Coronary artery (tissue), 2 donors: Measurements from ENCODE around the gene ZIC1.

Experiments
- DNase-seq: peaks from one replicate; pipeline ENCODE4 v3.0.0-alpha.2; 2017; ENCODE audit warnings: low spot score
- H3K27ac ChIP-seq, 2 donors: fragments of 200-600 bp; sonication (generic); one replicate each; pipeline ENCODE4 v1.5.1; 2016 to 2019
- H3K4me3 ChIP-seq: fragments of 200-600 bp; sonication (generic); 2 replicates; pipeline ENCODE4 v1.5.1; 2016; ENCODE audit warnings: mild to moderate bottlenecking, moderate library complexity
- CTCF ChIP-seq: fragments of 200-600 bp; sonication (generic); IDR thresholded peaks from one replicate; pipeline ENCODE4 v1.5.1; 2019; ENCODE audit warnings: antibody characterized with exemption

Gene ZIC1

GRCh38 chr3:147371140-147371539 is 38.0 kb upstream of the ZIC1 start:
- no peak for DNase-seq
- no peak overlapping the region for H3K27ac ChIP-seq
- TF ChIP-seq CTCF: no peak
- H3K4me3 ChIP-seq: no peak overlapping the region

GRCh38 chr3:147371771-147372340 is 37.3 kb upstream of the ZIC1 start:
- Histone ChIP-seq H3K27ac (no peak overlapping the region), H3K4me3 (no peak overlapping the region)
- DNase-seq: no peak
- TF ChIP-seq CTCF: no peak

DNA sequence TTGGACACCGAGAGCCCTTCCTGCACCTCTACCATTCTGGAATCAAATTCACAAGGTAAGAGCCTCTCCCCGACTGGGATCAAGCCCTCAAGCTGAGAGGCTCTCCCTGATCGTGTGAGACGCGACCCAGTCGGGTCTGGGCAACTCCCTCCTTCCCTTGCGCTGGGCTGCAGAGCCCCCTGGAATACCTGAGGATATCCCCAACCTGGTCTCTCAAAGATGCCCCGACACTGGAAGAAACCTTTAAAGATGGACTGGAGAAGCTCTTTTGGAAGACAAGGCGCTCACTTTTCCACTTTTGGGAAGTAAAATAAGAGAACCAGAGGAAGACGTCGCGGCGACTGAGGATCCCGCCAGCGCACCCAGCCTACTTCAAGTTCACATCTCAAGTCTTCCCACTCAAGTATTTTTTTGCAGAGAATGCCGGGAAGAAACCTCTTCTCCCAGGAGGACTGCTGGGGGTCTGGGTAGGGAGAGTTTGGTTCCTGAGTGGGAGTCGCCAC is 36.6 kb upstream of the ZIC1 start:
- H3K27ac ChIP-seq: no peak overlapping the region
- no peak for TF ChIP-seq CTCF
- DNase-seq: no peak
- no peak overlapping the region for H3K4me3 ChIP-seq

DNA sequence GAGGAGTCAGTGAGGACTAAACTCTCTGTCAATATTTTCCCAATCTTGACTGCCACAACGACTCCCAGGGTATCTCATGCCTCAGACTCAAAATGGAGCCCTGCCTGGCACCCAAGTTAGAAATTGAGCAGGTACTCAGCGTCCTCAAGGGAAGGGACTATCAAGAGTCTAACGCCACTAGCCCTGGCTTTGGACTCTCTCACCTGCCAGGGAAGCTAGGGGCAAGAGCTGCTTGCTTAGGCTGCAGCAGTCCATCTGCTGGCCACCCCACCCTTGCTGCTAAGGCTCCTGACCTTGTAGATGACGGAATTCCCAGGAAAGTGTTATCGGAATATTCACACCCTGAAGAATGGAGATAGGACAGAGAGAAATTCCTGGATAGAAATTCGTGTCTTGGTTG is 35.9 kb upstream of the ZIC1 start:
- Histone ChIP-seq H3K27ac (no peak overlapping the region), H3K4me3 (no peak overlapping the region)
- no peak for DNase-seq
- no peak for TF ChIP-seq CTCF

GRCh38 chr3:147377412-147378367 is 31.5 kb upstream of the ZIC1 start:
- no peak for DNase-seq
- no peak overlapping the region for H3K4me3 ChIP-seq

DNA sequence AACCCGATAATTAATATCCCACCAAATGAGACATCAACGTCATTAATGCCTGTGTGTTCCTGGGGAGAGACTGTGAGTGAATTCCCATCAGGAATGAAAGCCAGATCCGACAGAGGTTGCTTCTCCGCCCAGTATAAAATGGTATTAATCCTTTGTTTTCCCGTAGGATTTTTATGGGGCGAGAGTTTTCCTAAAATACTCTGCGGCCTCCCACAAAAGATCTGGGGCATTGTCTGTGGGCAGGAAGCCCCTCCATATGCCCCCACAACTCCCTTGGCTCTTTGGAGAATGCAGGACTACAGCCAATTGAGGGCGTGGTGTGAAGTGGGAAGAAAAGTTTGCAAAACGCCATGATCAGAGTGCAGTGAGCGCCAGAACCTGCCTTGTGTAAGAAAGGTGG is 29.5 kb upstream of the ZIC1 start:
- no peak overlapping the region for H3K27ac ChIP-seq
- no peak for DNase-seq
- no peak overlapping the region for H3K4me3 ChIP-seq
- no peak for TF ChIP-seq CTCF

More at GRCh38 chr3:147377412-147378367, 31.5 kb upstream of the ZIC1 start:
- no peak overlapping the region for H3K27ac ChIP-seq
- no peak for TF ChIP-seq CTCF
